Stimulated activated memory B cell treated with anti-CD40 and anti-IgM and Interleukin-4, amounts not matched to agents 10 μg/mL and 1 μg/mL and 100 μg/mL, for 72 hours (primary cell): ENCODE results near the gene FIP1L1.
A peak's percentile ranks its signal among the peaks of the same experiment; 100 is the strongest.
"Not testable (repeated sequence)": the region's sequence is repeated elsewhere in the genome, so short reads cannot be mapped to it uniquely, and the experiment has no call there.

Experiments used
- ATAC-seq: fragments of 150-1000 bp; cut with Tn5 transposase; 2 replicates; pipeline ENCODE4 v1.10.0; 2021
- H3K27ac Mint-ChIP-seq: one replicate; pipeline ENCODE4 v1.8.0; 2022; ENCODE audit warnings: mild to moderate bottlenecking, mixed read lengths
- H3K27me3 Mint-ChIP-seq: one replicate; pipeline ENCODE4 v1.8.0; 2022; ENCODE audit warnings: mixed read lengths
- H3K36me3 Mint-ChIP-seq: one replicate; pipeline ENCODE4 v1.8.0; 2022; ENCODE audit warnings: mixed read lengths
- H3K4me1 Mint-ChIP-seq: one replicate; pipeline ENCODE4 v1.8.0; 2022; ENCODE audit warnings: mixed read lengths
- H3K4me3 Mint-ChIP-seq: one replicate; pipeline ENCODE4 v1.8.0; 2022; ENCODE audit warnings: mild to moderate bottlenecking, moderate library complexity, mixed read lengths
- H3K9me3 Mint-ChIP-seq: one replicate; pipeline ENCODE4 v1.8.0; 2022; ENCODE audit warnings: mixed read lengths

FIP1L1 gene, protein sequence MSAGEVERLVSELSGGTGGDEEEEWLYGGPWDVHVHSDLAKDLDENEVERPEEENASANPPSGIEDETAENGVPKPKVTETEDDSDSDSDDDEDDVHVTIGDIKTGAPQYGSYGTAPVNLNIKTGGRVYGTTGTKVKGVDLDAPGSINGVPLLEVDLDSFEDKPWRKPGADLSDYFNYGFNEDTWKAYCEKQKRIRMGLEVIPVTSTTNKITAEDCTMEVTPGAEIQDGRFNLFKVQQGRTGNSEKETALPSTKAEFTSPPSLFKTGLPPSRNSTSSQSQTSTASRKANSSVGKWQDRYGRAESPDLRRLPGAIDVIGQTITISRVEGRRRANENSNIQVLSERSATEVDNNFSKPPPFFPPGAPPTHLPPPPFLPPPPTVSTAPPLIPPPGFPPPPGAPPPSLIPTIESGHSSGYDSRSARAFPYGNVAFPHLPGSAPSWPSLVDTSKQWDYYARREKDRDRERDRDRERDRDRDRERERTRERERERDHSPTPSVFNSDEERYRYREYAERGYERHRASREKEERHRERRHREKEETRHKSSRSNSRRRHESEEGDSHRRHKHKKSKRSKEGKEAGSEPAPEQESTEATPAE

DNA sequence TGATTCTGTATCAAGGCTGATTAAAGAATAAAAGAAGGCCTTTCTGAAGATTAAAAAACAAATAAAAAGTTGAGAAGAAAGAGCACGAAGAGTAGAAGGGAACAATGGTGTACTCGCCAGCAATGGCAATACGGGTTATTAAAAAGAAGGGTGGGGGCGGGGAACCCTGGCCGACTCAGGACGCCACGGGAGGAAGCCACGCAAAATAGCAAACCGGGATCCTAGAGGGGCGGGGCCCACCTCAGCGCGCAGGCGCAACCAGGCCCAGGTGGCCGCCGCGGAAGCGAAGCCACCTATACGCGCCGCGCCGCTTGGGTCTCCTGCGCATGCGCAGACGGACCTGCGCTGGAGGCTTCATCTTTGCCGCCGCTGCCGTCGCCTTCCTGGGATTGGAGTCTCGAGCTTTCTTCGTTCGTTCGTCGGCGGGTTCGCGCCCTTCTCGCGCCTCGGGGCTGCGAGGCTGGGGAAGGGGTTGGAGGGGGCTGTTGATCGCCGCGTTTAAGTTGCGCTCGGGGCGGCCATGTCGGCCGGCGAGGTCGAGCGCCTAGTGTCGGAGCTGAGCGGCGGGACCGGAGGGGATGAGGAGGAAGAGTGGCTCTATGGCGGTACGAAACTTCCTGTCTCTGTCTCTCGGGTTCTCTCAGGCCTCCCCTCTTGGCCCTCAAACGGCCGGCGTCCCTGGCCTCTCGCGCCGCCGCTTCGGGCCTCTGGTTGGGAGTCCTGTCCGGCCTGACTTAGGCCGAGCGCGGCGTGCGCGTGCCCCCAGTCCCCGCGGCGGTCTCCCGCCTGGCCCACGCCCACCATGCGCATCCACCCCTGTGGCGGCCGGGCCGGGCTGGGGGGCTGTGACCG, at the start of gene FIP1L1:
TSS of gene FIP1L1 (plus strand) at position 323 of the 852 bp plus-strand sequence. CDS start at position 521, 198 bp downstream.
- peak; percentile 97 for ATAC-seq
- H3K27me3 Mint-ChIP-seq, result peaks cover under 1% of the 10 kb centered on the region
- H3K4me1 Mint-ChIP-seq, result peaks cover 26% of the 10 kb centered on the region
- H3K4me3 Mint-ChIP-seq, result peak within 1 kb of the TSS; percentile 99
- H3K9me3 Mint-ChIP-seq, result no peaks in the 10 kb centered on the region
- H3K27ac Mint-ChIP-seq, result peak within 1 kb of the TSS; percentile 98
- peaks cover 9% of the 10 kb centered on the region for H3K36me3 Mint-ChIP-seq

DNA sequence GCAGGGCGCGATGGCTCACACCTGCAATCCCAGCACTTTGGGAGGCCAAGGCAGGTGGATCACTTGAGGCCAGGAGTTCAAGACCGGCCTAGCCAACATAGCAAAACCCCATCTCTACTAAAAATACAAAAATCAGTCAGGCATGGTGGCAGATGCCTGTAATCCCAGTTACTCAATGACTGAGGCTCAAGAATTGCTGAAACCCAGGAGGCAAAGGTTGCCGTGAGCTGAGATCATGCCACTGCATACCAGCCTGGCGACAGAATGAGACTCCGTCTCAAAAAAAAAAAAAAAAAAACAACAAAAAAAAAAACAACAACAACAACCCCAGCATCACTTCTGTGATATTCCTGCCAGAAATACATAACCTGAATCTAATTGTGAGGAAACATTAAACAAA, 42.5 kb upstream of the FIP1L1 start:
- Mint-ChIP-seq H3K36me3 (peaks cover 19% of the 10 kb centered on the region), H3K4me1 (peaks cover 11% of the 10 kb centered on the region)
- H3K27me3 Mint-ChIP-seq, H3K9me3 Mint-ChIP-seq, H3K4me3 Mint-ChIP-seq, ATAC-seq, H3K27ac Mint-ChIP-seq: not testable (repeated sequence)

DNA sequence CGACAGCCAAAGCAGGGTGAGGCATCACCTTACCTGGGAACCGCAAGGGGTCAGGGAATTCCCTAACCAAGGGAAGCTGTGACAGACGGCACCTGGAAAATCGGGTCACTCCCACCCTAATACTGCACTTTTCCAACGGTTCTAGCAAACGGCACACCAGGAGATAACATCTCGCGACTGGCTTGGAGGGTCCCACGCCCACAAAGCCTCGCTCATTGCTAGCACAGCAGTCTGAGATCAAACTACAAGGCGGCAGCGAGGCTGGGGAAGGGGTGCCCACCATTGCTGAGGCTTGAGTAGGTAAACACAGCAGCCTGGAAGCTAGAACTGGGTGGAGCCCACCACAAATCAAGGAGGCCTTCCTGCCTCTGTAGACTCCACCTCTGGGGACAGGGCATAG, 37.3 kb upstream of the FIP1L1 start:
- not testable (repeated sequence) for H3K27me3 Mint-ChIP-seq, ATAC-seq, H3K4me3 Mint-ChIP-seq, H3K27ac Mint-ChIP-seq
- Mint-ChIP-seq H3K36me3 (peaks cover 60% of the 10 kb centered on the region), H3K4me1 (peaks cover 31% of the 10 kb centered on the region), H3K9me3 (peaks cover 15% of the 10 kb centered on the region)

DNA sequence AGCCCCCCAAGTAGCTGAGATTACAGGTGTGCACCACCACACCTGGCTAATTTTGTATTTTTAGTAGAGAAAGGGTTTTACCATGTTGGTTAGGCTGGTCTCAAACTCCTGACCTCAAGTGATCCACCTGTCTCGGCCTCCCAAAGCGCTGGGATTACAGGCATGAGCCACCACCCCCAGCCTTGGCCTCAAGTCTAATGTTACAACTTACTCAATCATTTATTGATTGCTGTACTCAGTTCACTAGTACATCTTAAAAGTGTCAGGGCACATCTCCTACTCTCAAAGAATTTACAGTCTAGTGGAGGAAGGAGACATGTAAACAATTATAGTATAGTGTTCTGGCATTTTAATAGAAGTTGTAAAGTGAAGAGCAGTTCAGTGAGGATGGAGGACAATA, 31.0 kb upstream of the FIP1L1 start:
- H3K36me3 Mint-ChIP-seq, result peaks cover 85% of the 10 kb centered on the region

DNA sequence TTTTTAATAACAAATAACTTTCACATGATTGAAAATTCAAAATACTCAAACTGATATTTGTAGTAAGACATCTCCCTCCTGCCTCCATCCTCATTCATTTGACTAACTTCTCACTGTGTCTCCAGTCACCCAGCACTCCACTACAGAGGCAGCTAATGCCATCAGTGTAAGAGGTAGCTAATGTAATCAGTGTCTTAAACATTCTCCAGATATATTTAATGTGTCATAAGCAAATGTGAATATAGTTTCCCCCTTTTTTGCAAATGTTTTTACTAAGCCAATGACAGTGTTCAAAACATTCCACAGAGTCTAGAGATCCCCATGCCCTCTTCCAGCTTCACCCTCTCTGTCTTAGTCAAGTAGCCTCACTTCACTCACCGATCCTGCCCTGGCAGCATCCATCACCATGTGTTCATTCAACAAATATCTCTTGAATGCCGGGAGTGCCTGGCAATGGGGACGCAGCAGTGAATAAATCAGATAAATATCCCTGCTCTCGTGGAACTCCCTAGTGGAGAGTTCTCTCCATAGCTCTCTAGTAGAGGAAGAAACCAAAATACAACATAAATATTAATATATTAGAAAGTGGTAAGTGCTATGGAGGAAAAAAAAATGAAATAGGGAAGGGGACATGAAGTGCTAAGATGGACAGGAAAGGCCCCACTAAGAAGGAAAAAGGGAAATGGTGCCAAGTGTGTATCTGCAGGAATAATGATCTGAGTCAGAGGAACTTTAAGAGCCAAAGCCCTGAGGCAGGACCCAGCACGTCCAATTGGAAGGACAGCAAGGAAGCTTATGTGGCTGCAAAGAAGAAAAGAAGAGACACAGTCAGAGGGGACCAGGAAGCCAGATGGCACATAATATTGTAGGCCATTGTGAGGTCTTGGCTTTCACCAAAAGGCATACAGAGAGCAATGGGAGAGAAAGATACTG, 30.3 kb upstream of the FIP1L1 start:
- no peak for ATAC-seq
- Mint-ChIP-seq H3K4me1 (peaks cover 18% of the 10 kb centered on the region), H3K9me3 (peaks cover 5% of the 10 kb centered on the region), H3K36me3 (peaks cover 81% of the 10 kb centered on the region), H3K27ac (no peak overlapping the region), H3K4me3 (no peak overlapping the region), H3K27me3 (no peaks in the 10 kb centered on the region)

More for the DNA sequence above, 31.0 kb upstream of the FIP1L1 start:
- not testable (repeated sequence) for H3K4me3 Mint-ChIP-seq, H3K27ac Mint-ChIP-seq, H3K9me3 Mint-ChIP-seq, H3K27me3 Mint-ChIP-seq, ATAC-seq
- peaks cover 18% of the 10 kb centered on the region for H3K4me1 Mint-ChIP-seq

DNA sequence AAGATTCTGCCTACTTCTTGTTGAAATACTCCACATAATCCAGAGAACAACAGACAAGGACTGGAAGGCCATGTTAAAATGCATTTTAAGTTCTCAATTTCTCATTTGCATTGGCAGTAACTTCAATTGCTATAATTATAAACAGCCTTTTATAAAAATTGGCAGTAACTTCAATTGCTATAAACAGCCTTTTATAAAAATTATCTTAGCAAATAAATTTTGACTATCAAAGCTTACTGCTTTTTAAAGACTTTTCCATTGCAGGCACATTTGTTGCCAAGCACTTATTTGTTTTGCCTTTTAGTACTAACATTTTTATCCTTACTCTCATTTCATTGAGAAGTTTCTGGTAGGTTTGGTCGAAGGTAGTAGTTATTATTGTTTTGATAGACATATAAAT, 29.4 kb upstream of the FIP1L1 start:
- H3K27me3 Mint-ChIP-seq, result no peaks in the 10 kb centered on the region
- peaks cover 81% of the 10 kb centered on the region for H3K36me3 Mint-ChIP-seq
- ATAC-seq, result no peak
- peaks cover 14% of the 10 kb centered on the region for H3K4me1 Mint-ChIP-seq
- H3K4me3 Mint-ChIP-seq, result no peak overlapping the region
- H3K27ac Mint-ChIP-seq, result peak overlapping the region; percentile 34
- peaks cover 2% of the 10 kb centered on the region for H3K9me3 Mint-ChIP-seq

DNA sequence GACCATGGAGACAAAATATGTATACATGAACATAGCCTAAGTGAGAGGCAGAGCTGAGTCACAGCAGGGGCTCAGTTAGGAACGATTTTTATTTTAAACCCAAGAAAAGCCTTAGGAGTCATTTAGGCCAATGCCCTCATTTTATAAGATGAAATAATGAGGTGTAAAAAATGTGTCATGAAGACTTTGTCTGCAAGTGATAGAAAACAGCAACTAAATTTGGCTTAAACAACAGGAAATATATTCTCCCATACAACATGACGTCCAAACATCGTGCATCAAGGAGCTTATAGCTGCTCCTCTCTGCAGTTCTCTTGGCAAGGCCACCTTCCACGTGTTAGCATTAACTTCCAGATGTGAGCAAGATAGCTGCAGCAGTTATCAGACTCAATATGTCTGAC, 28.4 kb upstream of the FIP1L1 start:
- Mint-ChIP-seq H3K9me3 (no peaks in the 10 kb centered on the region), H3K27me3 (no peaks in the 10 kb centered on the region), H3K4me1 (peaks cover 4% of the 10 kb centered on the region), H3K27ac (peak overlapping the region; percentile 34), H3K36me3 (peaks cover 73% of the 10 kb centered on the region), H3K4me3 (no peak overlapping the region)
- no peak for ATAC-seq

DNA sequence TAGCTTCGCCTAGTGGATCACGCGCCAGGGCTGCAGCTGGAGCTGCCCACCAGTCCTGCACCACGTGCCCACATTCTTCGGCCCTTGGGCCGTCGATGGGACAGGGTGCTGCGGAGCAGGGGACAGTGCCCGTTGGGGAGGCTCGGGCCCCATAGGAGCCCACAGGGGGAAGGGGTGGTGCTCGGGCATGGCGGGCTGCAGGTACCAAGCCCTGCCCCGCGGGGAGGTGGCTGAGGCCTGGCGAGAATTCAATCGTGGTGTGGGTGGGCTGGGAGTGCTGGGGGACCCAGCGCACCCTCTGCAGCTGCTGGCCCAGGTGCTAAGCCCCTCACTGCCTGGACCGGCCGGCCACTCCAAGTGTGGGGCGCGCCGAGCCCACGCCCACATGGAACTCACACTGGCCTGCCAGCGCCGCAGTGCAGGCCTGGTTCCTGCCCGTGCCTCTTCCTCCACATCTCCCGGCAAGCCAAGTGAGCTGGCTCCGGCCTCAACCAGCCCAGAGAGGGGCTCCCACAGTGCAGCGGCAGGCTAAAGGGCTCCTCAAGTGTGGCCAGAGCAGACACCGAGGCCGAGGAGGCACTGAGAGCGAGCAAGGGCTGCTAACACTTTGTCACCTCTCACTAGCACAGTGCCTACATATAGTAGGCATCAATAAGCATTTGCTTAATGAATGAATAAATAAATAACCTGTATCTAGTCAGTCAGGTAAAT, 23.3 kb upstream of the FIP1L1 start:
- no peak for ATAC-seq
- Mint-ChIP-seq H3K9me3 (no peaks in the 10 kb centered on the region), H3K27me3 (no peaks in the 10 kb centered on the region), H3K27ac (no peak overlapping the region), H3K36me3 (peaks cover 49% of the 10 kb centered on the region), H3K4me1 (peaks cover 18% of the 10 kb centered on the region), H3K4me3 (no peak overlapping the region)

DNA sequence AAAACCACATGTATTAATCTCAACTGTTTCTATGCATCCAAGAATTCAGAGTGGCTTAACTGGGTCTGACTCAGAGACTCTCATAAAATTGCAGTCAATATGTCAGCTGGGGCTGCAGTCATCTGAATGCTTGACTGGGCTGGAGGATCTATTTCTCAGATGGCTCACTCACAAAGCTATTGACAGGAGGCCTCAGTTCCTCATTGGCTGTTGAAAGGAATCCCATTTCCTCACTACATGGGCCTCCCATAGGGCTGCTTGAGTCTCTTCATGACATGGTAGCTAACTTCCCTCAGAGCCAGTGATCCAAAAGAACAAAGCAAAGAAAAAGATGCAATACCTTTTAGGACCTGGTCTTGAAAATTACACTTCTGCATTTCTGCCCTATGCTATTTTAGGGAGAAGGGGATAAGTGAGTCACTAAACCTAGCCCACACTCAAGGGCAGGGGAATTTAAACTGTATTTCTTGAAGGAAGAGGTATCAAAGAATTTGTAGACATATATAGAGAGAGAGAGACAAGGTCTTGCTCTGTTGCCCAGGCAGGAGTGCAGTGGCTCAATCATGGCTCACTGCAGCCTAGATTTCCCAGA, 21.4 kb upstream of the FIP1L1 start:
- H3K4me1 Mint-ChIP-seq, result peaks cover 34% of the 10 kb centered on the region
- no peak overlapping the region for H3K4me3 Mint-ChIP-seq
- peak; percentile 78 for ATAC-seq

DNA sequence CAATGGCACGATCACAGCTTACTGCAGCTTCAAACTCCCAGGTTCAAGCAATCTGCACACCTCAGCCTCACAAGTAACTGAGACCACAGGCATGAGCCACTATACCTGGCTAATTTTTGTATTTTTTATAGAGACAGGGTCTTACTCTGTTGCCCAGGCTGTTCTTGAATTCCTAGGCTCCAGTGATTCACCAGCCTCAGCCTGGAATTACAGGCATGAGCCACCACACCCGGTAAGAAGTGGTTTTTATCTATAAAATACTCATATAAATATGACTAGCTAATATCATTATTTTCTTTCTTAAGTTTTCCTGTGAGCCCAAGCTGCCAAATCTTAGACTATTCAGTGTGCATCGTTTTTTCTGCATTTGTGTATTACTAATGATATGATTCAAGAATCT, 16.0 kb upstream of the FIP1L1 start:
- H3K9me3 Mint-ChIP-seq, result no peaks in the 10 kb centered on the region
- H3K27me3 Mint-ChIP-seq, result no peaks in the 10 kb centered on the region
- no peak for ATAC-seq
- H3K27ac Mint-ChIP-seq, result peak overlapping the region; percentile 3
- peaks cover 55% of the 10 kb centered on the region for H3K4me1 Mint-ChIP-seq
- H3K36me3 Mint-ChIP-seq, result peaks cover 26% of the 10 kb centered on the region
- H3K4me3 Mint-ChIP-seq, result no peak overlapping the region

More for the DNA sequence above, 21.4 kb upstream of the FIP1L1 start:
- Mint-ChIP-seq H3K27ac (peak overlapping the region; percentile 44), H3K27me3 (no peaks in the 10 kb centered on the region), H3K9me3 (no peaks in the 10 kb centered on the region), H3K36me3 (peaks cover 41% of the 10 kb centered on the region)

DNA sequence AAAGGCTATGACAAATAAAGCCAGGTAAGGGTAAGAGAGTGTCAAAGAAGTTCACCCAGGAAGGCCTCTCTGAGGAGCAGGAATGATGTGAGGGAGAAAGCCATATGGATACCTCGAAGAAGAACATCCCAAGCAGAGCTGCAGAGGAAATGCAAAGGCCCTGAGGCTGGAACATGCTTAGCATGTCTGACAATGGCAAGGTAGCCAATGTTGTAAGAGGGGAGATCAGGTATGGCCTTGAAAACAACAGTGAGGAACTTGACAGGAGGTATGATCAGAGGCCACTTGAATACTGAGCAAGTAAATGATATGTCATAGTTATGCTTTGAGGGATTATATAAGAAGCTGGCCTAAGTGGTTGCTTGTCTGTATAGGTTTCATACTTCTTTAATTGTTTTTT, 15.3 kb upstream of the FIP1L1 start:
- peak overlapping the region; percentile 9 for H3K27ac Mint-ChIP-seq
- peak overlapping the region; percentile 40 for H3K4me3 Mint-ChIP-seq
- H3K36me3 Mint-ChIP-seq, result peaks cover 26% of the 10 kb centered on the region
- no peak for ATAC-seq
- no peaks in the 10 kb centered on the region for H3K9me3 Mint-ChIP-seq
- H3K27me3 Mint-ChIP-seq, result no peaks in the 10 kb centered on the region
- H3K4me1 Mint-ChIP-seq, result peaks cover 60% of the 10 kb centered on the region

DNA sequence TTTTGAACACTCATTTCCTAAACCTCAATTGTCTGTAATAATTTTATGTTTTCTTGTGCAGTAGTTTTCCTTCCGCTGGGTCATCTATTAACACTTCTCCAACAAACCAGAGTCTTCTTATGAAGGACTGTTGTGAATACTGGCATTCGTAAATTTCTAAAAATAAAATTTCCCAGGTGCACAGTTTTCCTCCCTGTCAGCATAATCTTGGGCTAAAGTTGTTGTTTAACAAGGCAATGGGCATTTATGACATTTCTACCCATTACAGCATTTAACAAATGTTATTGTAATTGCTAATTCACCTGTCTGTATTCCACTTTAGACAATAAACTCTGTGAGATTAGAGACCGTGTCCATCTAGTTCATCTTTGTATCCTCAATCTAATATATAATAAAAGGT, 12.8 kb upstream of the FIP1L1 start:
- H3K27me3 Mint-ChIP-seq, result peaks cover 8% of the 10 kb centered on the region
- no peak for ATAC-seq
- H3K9me3 Mint-ChIP-seq, result no peaks in the 10 kb centered on the region
- H3K27ac Mint-ChIP-seq, result no peak overlapping the region
- peak overlapping the region; percentile 96 for H3K4me3 Mint-ChIP-seq
- H3K4me1 Mint-ChIP-seq, result peaks cover 52% of the 10 kb centered on the region
- peaks cover 20% of the 10 kb centered on the region for H3K36me3 Mint-ChIP-seq

DNA sequence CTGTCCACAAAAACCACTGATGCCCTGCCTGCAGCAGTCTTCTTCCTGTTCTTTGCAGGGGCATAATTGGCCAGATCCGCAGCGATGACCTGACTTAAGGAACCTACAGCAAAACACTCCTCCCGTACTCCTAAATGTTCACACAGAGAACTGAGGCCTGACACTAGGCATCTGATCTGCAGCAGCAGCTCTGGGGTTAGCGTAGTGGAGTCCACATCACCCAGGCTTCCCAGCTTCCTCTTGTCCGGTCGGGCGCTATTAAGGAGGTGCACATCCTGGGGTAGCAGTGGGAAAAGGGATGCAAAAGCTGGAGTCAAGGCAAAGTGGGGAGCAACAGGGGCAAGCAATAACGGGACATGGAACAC, 12.3 kb upstream of the FIP1L1 start:
- H3K4me3 Mint-ChIP-seq, result peak overlapping the region; percentile 96
- ATAC-seq, result peak; percentile 3
- no peaks in the 10 kb centered on the region for H3K9me3 Mint-ChIP-seq
- H3K4me1 Mint-ChIP-seq, result peaks cover 47% of the 10 kb centered on the region
- peaks cover 13% of the 10 kb centered on the region for H3K27me3 Mint-ChIP-seq
- H3K27ac Mint-ChIP-seq, result peak overlapping the region; percentile 92
- H3K36me3 Mint-ChIP-seq, result peaks cover 20% of the 10 kb centered on the region
